ENCODE results near the gene KRTAP4-5.
"Not testable (repeated sequence)": the region's sequence is repeated elsewhere in the genome, so short reads cannot be mapped to it uniquely, and the experiment has no call there.

The KRTAP4-5 gene

DNA sequence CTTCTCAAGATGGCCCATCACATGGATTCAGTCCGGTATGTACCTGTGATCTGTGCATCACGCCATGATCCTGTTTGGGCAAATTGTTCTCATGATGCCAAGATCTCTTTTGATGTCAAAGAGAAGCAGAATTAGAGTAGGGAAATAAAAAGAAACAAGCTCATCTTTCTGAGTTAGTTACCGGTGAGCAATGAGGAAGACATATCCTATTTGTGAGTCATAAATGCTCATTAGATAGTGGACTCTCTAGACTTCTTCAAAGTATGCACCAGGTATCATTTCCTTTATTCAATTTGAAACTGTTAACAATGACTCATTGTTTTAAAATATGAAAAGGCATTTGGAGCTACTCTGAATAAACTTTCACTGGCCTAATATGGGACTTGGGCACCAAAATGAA, 17.6 kb downstream of the KRTAP4-5 start:
- TF ChIP-seq, protein P1, sequence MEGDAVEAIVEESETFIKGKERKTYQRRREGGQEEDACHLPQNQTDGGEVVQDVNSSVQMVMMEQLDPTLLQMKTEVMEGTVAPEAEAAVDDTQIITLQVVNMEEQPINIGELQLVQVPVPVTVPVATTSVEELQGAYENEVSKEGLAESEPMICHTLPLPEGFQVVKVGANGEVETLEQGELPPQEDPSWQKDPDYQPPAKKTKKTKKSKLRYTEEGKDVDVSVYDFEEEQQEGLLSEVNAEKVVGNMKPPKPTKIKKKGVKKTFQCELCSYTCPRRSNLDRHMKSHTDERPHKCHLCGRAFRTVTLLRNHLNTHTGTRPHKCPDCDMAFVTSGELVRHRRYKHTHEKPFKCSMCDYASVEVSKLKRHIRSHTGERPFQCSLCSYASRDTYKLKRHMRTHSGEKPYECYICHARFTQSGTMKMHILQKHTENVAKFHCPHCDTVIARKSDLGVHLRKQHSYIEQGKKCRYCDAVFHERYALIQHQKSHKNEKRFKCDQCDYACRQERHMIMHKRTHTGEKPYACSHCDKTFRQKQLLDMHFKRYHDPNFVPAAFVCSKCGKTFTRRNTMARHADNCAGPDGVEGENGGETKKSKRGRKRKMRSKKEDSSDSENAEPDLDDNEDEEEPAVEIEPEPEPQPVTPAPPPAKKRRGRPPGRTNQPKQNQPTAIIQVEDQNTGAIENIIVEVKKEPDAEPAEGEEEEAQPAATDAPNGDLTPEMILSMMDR (IDR thresholded peaks at IDR 0.05; ENCODE audit: borderline replicate concordance, insufficient read depth, low read depth, low read length) = no peak
- no peak overlapping the region for H3K4me3 ChIP-seq (ENCODE audit: low read depth, low read length)

DNA sequence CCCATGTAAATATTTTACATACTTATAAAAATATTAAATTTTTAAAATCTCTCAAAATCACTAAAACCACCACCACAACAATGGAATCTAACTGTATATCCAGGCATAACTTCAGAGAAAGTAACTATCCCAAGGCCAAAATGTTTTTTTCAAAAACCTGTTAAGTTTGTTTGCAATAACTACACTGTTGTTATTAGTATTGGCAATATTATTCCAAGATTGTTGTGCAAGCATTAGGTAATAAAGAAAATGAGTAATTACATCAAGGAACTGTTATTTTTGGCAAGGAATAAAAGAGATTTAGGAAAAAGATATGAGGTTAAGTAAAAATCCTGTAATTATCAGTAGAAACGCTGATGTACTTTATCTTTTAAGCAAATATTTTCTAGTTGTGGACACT, 22.3 kb downstream of the KRTAP4-5 start:
- TF ChIP-seq, protein P1 (IDR thresholded peaks at IDR 0.05; ENCODE audit: borderline replicate concordance, insufficient read depth, low read depth, low read length) = no peak
- no peak overlapping the region for H3K4me3 ChIP-seq (ENCODE audit: low read depth, low read length)

DNA sequence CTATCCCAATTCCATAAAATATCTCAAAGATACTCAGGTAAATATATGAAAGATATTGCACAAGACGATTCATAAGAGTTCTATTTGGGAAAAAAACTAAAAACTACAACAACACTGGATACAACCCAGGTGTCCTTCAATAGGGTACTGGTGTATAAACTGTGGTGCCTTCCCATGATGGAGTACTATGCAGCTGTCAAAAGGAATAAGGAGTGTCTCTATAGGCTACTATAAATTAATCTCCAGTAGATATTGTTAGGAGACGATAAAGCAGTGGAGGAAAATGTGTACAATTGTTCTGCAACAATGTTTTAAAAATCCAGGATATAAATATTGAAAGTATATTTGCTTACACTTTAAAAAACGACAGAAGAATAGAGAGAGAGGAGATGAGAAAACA, 23.2 kb downstream of the KRTAP4-5 start:
- no peak overlapping the region for H3K4me3 ChIP-seq (ENCODE audit: low read depth, low read length)
- TF ChIP-seq, protein P1 (IDR thresholded peaks at IDR 0.05; ENCODE audit: borderline replicate concordance, insufficient read depth, low read depth, low read length) = no peak

DNA sequence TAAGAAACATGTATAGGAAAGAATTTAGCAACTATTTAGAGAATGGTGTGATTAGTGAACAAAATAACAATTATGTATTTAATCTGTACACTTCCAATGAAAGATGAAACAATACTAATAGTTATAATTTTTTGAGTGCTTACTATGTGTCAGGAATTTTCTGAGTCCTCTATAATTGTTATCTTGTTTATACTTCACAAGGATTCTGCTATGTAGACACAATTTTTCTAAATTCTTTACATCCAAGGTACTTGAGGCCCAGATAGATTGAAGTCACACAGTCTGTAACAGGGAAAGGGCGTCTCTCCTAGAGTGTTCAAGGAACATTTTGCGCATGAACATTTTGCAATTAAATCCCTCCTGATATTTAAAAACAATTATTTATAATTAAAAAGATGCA, 24.6 kb downstream of the KRTAP4-5 start:
- TF ChIP-seq, protein P1 (IDR thresholded peaks at IDR 0.05; ENCODE audit: borderline replicate concordance, insufficient read depth, low read depth, low read length) = no peak
- H3K4me3 ChIP-seq (ENCODE audit: low read depth, low read length) = no peak overlapping the region

DNA sequence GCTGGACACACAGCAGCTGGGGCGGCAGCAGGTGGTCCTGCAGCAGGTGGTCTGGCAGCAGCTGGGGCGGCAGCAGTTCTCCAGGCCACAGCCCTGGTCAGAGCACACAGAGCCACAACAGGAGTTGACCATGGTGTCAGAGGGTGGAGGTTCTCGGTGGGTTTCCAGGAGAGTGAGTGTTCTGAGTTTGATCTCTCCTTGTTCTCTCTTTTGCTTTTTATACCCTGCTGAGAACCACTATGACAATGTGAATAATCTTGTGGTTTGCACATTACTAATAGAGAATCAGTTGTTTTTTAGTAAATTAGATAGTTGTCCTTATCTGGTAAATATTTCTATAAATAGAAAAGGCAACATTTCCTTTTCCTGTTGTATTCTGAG, 25.6 kb downstream of the KRTAP4-5 start, which contains the start of gene KRTAP4-12:
KRTAP4-12 (minus strand) TSS at position 192 of the 381 bp plus-strand sequence; CDS start at position 132, 60 bp downstream.
- not testable (repeated sequence) for H3K4me3 ChIP-seq (ENCODE audit: low read depth, low read length)

DNA sequence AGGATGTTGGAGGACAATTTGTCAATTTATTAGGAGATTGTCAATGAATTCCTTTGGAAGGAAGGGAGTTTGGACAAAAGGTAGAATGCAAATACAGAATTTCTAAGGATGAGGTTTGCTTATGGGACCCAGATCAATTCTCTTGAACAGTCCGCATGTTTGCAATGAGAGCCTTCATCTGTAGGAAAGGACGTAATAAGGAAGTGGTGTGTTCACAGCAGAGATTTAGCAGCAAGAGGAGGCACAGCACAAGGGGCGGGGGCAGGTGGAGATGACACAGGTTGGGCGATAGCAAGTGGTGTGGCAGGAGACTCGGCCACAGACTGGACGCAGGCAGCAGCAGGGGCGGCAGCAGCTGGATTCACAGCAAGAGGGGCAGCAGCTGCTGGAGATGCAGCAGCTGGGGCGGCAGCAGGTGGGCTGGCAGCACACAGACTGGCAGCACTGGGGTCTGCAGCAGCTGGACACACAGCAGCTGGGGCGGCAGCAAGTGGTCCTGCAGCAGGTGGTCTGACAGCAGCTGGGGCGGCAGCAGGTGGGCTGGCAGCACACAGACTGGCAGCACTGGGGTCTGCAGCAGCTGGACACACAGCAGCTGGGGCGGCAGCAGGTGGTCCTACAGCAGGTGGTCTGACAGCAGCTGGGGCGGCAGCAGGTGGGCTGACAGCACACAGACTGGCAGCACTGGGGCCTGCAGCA, 26.2 kb downstream of the KRTAP4-5 start:
- not testable (repeated sequence) for H3K4me3 ChIP-seq (ENCODE audit: low read depth, low read length)

DNA sequence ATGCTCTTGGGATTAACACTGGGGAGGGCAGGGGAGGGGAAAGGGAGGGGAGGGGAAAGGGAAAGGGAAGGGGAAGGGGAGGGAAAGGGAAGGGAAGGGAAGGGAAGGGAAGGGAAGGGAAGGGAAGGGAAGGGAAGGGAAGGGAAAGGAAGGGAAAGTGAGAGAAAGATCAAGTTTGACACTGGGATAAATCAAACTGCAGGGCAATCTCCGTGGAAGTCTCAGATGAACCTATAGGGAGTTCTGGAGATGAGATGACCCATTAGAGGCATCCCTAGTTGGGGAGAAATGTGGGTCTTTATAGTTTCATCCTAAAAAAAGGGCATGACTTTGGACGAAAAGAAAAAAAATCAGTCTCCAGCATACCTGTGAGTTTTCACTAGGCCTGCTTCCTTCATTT, 27.9 kb downstream of the KRTAP4-5 start:
- H3K4me3 ChIP-seq (ENCODE audit: low read depth, low read length) = no peak overlapping the region
- TF ChIP-seq, protein P1 (IDR thresholded peaks at IDR 0.05; ENCODE audit: borderline replicate concordance, insufficient read depth, low read depth, low read length) = no peak

DNA sequence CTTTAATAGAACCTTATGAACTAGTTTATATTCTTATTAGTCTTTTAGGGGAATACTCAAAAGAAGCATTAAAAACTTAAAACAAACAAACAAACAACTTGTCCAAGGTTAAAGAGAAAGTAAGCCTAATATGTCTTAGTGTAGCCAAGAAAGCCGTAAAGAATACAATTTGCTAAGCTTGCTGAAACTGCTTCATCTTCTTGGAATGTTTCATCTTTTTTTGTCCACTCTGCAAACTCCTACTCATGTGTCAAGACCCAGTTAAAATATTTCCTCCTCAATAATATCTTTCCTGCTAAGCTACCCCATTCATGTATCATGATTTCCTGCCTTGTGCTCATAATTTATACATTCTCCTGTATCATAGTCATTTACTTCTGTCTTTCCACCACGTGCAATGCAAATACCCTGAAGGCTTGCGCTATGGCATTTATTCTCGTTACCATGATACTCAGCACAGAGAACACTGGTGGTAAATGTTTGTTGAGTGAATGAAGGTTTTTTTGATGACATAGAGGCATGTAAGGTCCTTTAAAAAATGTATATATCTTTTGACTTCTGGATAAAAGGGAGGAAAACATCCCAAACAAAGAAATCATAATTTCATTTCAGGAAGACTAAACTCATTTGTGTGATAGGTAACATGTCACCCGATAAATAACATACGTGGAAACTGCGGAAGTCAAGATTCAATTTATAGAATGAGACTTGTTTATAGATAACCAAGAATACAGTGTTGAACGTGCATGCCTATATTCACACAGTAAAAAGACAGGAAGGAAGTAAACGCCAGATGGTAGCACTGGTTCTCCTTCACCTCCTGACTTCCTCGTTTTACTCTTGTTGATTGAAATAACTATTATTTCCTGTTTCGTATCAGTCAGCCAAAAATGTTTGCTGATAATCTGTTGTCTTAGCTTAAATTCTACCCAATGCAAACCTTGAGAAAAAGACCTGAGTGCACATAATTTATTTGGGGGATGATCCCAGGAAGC, 29.6 kb downstream of the KRTAP4-5 start:
- not testable (repeated sequence) for H3K4me3 ChIP-seq (ENCODE audit: low read depth, low read length)
